Measurements from ENCODE around the gene ADAT3.

Gene ADAT3

DNA sequence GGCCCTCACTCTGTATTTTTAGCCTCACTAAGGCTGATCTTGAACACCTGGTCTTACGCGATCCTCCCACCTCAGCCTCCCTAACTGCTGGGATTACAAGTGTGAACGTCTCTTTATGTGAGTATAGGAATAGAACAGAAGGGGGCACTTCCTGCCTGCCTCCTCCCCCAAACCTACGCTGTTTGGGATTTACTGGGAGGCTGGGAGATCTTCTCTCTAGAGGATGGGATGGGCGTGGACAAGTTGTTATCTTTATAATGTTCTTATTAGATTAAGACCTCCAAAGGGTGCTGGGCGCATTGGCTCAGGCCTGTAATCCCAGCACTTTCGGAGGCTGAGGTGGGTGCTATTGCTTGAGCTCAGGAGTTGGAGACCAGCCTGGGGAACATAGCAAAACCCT is 32.9 kb downstream of the ADAT3 start:
- DNase-seq (ENCODE audit: low spot score): no peak

DNA sequence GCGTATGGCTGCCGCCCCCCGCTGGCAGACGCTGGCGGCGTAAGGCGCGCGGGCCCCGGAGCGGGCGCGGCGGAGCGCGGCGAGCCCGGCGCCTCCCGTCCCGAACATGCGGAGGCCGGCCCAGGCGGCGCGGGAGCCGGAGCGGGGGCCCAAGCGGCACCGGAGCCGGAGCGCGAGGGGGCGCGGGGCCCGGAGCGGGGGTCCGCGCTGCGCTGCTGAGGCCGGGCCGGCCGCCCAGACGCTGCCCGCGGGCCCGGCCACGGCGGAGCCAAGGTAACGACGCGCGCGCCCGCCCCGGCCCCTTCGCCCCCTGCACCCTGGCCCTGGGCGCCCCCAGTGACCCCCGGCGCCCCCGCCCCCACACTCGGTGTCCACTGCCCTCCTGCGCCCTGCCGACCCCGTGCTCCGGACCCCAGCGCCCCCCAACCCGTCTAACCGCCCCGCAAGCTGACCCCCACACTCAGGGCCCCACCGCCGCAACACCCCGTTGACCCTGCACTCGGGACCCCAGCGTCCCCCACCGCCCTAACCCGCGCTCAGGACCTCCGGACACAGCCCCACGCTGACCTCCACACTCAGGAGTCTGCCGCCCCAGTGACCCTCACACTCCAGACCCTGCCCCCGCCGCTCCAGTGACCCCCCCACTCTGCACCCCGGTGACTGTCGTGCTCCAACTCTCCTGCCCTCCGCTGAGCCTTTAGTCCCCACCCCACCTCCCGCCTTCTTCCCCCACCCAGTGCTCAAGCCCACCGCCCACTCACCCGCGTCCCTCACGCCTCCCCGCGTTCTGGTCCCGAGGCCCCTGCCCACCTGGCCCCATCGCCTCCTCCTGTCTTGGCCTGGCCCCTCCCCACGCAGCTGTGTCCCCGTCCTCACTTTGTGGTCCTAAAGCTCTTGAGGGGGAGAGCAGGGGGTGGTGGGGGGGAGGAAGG is 36.2 kb downstream of the ADAT3 start, which contains the start of gene CSNK1G2:
TSS of gene CSNK1G2 (plus strand) at position 27 of the 932 bp plus-strand sequence. CDS start 28,601 bp downstream, outside the sequence.
- DNase-seq (ENCODE audit: low spot score): no peak

DNA sequence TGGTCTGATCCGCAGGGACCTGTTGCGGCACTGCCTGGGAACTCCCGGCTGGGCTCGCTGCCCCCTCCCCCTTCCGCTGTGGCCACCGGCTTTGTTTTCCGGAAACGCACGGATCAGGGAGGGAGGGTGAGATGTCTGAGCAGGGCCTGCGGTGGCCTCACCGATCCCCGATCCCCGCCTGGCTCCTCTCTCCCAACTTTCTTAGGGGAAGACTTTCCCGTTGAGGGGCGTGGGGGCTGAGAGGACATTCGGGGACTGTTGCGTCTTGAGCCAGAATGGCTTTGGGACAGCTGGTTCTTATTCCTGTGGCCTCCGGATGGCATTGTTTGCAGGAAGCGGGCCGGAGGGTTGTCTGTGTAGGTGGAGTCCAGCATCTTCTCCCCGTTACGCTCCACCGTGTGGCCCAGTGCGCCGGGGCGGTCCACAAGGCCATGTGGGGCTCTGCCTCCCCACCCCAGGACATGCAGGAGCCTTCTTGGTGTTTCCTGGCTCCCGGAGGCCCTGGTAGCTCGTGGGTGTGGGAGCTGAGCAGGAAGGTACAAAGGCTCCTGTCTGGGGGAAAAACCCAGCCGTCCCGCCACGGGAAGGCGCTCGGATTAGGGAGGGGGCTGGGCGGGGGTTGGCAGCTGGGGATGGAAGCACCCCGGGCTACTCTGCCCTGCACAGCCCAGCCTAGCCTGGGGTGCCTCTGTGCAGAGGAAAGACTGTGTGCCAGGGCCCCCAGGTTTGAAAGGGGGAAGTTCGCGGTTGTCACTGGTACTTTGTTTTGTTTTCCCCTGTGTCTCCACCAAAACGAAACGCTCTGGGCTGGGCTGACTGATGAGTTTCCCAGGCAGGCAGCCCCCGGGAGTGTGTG is 37.1 kb downstream of the ADAT3 start:
- DNase-seq (ENCODE audit: low spot score): peak; percentile 85

DNA sequence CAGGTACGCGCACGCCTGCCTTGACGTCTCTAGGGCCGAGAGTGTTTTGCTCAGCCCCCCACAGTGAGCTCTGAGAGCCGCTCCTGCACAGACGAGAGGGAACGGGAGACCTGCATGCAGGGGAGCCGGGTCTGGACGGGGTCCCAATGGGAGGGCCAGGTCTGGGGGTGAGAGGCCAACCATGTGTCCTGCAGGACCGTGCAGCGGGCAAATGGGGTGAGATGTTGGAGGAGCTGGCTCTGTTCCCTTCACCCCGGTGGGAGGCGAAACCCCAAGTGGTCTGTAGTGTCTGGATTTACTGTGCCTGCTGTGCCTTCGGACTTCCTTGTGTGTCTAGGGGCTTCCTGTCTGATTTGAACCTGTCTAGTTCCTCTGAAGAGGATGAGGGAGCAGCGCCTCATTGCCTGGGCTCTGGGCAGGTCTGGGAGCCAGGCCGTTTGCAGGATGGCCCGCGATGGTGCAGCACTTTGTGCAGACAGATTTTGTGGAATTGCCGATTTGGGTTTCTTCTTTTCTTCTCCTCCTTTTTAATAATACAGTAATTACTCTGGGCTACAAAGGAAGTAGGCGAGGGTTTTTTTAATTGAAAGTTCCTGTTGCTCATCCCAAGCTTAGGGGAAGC is 37.8 kb downstream of the ADAT3 start:
- DNase-seq (ENCODE audit: low spot score): peak; percentile 17

DNA sequence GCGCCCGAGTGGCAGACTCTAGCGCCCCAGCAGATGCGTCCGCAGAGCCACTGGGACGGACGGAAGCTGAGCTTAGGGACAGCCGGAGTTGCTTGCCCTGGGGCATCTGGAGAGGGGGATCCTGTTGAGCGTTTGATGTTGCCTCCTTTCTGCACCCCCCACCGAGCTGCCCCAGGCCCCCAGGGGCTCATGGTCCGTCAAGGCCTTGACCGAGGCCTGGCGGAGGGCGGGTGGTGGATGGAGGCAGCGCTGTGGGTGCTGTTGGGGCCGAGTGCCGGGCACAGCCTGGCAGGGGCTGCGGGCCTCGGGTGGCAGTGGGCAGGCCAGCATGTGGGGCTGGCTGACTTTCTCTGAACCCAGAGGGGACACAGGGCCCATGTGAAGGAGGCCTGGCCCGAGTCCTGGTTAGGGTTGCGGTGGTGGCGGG is 38.5 kb downstream of the ADAT3 start:
- no peak for DNase-seq (ENCODE audit: low spot score)

DNA sequence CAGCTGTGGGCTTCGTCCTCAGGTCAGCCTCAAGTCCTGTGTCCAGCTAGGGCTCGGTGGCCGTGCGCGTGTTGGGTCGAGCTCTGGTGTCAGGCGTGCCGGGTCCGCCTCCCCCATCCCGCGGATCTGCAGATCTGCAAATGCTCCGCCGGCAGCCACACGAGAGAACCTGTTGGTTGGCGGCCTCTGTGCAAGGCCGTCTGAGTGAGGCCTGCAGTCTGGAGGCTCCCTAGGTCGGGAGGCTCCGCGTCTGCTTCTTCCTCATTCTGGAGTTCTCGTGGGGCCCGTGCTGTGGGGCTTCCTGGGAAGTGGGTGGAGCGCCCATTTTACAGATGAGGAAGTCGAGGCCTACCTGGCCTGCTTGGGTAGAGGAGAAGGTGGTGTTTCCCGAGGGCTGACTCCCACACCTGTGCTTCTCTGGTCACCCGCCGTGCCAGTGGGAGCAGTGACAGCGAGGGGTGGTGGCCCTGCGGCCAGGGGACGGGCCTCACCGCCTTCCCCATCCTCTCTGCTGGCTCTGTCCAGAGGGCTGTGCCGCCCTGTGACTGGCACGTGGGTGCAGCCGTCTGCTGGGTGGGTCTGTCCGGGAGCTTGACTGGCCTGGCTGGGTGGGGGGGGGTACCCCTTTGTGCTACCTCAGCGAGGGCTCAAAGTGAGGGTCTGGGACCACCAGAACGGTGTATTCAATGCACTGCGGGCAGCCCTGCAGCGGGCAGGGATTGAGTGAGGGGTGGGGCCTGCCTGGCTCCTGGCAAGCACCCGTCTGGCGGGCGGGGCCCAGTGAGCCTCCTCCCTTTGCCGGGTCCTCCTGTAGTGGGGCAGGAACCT is 39.1 kb downstream of the ADAT3 start:
- DNase-seq (ENCODE audit: low spot score): no peak

DNA sequence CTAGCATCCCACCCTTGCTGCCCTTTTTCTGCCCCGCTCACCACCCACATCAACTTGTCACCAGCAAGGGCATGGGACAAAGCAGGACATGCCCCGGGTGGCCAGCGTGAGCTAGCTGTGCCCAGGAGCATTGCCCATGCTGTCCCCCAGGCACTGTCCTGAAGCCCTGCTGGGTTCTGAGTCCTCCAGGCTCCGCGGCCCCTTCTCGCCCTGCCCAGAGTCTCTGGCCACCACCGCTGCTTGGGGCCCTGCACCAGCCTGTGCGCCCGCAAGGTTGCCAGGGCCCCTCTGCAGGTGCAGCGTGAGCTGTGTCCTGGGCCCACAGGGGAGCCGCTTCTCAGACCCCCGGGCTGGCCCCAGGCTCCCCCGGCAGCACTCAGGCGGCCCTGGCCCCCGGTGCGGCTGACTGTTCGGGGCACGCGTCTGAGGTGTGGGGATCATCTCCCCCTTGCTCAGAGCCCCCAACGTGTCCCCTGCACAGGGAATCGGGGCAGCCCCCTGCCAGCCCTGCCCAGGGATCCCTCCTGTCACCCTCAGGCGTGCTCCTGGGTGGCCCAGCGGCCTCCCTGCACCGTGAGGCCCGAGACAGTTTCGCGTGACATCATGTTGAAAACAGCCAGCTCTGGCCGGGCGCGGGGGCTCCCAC is 39.8 kb downstream of the ADAT3 start:
- DNase-seq (ENCODE audit: low spot score): no peak

DNA sequence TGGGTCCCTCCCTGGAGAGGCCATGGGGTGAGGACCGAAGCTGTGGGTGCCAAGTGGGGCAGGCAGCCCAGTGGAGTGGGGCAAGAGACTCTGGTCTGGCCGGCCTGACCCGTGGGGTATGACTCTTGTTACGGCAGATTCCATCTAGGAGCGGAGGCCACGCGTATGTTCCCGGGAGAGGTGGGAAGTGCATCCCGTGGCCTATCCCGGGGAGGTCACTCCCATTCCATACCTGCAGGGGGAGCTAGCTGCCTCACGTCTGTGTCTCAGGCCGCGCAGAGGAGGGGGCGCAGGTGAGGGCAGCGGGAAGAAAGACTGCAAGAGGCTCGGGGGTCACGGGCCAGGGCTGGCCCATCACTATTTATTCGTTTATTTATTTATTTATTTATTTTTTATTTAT is 40.7 kb downstream of the ADAT3 start:
- no peak for DNase-seq (ENCODE audit: low spot score)

DNA sequence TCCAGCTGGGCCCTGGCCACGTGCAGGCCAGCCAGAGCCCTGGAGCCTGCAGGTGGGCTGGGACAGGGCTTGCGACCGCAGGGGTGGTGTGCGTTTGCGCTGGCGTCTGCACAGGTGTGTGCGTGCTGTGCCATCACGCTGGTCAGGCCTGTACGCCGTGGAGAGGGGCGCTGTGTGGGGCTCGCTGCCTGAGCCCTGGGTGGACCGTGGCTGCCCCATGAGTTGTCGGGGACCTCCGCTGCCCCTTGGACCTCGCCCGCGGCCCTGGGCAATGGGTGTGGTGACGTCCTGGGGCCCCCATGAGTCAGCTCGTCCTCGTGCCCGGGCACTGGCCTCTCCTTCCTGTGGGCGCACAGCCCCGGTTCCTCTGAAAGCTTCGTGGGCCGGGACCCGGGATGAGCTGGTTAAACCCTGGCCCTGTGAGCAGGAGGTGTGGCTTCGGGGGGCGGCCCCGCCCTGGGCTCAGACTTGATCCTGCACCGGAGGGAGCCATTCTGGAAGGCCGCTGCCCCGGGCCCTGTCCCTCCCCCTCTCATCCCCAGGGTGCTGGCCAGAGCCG is 42.5 kb downstream of the ADAT3 start:
- DNase-seq (ENCODE audit: low spot score): no peak

DNA sequence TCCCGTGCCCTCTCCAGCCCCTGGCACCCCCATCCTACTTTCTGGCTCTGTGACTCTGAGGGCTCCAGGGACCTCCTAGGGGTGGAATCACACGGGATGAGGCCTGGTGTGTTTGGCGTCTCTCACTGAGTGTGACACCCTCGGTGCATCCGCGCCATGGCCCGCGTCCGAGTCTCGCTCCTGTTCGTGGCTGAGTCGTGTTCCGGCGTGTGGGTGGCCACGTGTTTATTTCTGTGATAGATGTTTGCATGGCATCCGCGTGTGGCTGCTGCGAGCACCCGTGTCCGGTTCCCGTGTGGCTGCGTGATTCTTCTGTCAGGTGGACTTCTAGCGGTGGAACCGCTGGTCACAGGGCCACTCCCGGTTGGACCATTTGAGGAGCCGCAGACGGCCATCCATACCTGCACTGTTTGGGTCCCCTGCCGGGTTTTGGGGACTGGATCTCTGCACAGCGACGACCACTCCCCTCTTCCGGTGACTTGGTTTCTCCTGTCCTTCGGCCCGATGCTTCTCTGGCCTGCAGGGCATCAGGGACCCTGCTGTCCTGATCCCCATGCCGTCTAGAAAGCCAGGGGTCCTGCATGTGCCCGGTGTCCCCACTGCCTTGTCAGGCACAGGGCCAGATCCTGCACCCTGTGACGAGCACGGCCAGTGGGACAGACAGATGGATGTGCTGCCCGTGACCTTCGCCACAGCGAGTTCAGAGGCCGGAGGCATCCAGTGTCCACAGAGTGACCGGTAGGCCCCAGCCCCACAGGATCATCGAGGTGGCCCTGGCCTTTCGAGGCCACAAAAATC is 44.3 kb downstream of the ADAT3 start:
- DNase-seq (ENCODE audit: low spot score): no peak

DNA sequence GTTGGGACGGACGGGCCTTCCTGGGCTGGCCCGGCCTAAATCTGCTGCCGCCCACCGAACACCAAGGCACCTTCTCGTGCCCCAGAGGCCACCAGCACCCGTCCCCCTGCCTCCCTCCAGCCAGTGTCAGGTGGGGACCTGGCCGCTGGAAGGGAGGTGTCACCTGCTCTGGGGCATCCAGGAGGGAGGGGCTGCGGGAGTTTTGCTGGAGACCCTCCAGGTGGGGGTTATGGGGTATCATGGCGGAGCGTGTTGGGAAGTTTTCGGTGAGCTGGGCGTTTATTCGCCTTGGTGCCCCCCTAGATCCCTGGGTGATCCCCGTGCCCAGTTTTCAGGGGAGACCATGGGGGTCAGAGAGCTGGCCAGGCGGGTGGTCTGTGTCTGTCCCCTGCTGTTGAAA is 45.4 kb downstream of the ADAT3 start:
- DNase-seq (ENCODE audit: low spot score): no peak

DNA sequence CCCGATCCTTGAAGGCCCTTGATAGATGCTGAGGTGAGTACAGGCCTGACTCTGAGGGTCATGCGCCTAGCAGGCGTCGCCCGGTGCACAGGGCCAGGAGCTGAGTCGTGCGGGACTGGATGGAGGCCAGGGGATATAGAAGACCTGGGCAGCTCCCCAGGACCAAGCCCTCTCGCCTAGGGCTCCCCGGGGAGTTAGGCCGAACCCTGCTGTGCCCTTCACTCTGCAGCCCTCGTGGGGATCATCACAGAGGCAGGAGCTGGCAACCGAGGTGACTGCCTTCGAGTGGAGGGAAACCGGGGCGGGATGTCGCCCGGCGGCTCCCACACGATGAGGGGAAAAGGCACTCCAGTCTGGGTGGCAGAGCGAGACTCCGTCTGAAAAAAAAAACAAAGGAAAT is 47.4 kb downstream of the ADAT3 start:
- no peak for DNase-seq (ENCODE audit: low spot score)

DNA sequence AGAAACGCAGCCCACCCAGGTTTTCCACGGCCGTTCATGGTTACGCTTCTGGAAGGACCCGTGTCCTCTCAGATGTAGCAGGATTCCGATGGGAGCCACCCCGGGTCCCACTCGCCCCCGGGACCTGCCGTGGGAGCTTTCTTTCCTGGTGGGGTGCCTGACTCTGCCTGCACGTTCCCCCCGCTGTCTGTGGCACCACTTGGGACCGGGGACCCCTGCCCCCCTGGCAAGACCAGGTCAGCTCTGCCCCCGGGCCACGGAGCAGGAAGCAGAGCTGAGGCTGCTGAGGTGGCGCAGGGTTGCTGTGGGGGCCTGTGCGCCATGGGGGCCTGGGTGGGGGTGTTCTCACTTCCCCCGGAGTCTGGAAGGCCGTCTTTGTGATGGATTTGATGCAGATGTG is 47.8 kb downstream of the ADAT3 start:
- no peak for DNase-seq (ENCODE audit: low spot score)

DNA sequence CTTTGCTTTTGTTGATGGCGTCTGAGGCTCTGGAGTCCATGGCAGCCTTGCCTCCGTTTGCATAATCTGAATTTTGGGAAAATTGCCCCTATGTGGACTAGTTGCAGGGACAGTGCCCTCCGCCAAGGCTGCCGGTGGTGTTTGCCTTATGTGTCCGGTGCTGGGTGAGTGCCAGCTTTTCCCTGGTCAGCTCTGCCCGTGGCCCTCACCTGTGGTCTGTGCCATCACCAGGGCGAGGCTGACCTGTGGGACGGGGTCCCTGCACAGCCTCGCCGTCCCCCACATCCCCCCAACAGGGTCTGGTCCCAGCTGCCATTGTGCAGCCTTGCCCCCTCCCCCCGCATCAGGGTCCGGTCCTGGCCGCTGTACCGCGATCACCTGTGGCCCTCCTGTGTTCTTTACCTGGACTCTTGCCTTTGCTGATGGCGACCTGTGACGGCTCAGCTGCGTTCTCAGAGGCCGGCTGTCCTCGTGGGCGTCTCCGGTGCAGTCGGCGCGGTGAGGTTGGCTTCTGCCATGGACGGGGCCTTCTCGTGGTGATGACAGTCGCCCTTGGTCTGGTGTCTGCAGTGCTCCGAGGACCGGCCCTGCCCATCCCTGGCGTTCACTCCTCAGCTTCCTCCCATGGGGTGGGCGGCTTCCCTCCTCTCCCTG is 48.4 kb downstream of the ADAT3 start:
- DNase-seq (ENCODE audit: low spot score): no peak

DNA sequence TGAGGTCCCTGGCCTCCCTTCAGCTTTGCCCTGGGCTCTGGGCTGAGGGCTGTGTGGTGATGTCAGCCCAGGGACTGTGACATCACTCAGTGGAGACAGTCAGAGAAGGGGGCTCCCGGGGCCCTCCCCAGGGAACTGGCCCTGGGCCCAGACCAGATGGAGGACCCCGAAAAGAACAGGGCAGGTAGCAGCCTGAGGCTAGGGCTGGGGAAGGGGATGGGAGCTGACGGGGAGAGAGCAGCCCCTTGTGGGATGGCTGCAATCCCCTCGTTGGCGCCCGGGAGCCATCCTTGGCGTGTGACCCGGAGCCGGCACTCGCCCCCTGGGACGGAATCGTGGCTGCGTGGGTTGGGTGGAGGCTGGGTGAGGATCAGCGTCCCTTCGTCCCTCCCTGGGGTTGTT is 49.3 kb downstream of the ADAT3 start:
- no peak for DNase-seq (ENCODE audit: low spot score)

DNA sequence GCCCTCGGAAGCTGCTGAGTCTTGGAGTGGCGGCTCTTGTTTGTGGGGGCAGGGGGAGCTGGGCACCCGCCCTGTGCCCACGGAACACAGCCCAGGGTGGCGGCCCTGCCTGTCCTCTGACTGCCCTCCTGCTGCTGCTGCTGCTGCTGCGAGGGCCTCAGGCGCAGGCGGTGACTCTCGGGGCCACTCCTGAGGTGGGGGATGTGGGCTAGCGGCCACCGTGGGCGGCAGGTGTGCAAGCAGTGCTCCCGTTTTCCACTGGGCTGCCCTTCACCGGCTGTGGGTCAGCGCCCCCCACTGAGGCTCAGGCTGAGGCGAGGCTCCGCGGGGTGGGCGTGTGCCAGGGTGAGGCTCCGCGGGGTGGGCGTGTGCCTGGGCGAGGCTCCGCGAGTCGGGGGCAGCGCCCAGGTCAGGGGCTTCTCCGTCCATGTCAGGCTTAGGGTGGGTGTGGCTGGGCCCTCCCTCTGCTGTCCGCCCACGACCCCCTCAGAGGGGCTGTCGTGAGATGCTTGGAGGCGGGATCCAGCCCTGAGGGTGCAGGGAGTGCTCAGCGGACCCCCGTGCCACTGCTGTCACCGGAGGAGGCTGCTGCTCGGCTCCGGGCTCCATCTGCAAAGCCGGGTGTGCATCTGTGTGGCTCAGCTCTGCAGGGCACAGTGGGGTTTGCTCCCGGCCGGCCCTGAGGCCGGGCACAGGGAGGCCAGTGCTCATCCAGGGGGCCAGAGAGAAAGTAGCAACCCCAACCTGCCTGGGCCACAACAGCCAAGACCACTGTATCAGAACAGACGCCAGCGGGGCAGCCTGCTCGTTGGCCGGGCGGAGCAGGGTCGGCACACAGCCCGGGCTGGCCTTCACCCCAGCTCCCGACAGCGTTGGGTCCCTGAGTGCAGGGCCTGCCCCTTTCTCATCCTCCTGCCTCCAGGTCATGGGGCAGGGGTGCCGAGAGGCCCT is 50.2 kb downstream of the ADAT3 start:
- no peak for DNase-seq (ENCODE audit: low spot score)

DNA sequence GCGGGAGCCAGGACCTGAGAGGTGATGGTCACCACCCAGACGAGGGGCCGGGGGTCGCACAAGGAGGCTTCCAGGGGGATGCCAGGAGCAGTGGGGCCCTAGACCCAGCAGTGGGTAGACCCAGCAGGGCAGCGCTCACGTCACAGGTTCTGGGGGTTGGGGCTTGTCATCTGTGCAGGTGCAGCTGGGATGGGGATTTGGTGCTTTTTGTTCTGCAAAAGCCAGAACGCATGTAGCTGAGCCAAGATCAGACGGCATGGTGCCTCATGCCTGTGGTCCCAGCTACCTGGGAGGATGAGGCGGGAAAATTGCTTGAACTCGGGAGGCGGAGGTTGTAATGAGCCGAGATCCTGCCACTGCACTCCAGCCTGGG is 50.9 kb downstream of the ADAT3 start:
- no peak for DNase-seq (ENCODE audit: low spot score)

DNA sequence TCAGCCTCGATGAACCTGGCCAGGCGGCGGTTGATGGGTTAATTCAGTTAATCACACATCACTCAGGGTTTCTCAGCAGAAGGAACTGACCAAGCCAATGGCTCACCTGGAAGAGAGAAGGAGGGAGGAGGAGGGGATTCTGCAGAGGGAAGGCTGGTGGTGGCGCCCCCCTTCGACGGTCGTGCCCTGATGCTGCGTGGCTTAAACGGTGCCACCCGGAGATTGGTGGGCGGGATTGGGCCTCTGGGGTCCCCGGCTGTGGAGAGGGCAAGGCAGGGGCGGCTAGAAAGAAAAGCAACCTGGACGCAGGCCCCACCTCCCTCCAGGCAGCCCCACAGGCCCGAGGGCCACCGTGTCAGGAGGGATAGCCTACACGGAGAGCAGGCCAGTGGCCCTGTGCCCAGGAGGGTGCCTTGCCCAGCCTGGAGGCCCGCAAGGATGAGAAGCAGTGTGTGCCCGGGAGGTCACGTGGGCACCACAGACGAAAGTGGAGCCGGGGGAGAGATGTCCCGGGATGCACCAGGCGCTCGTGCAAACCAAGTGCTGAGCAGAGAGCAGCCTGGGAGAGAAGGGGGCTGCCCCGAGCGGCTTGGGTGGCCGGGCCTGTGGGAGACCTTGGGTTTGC is 51.8 kb downstream of the ADAT3 start:
- no peak for DNase-seq (ENCODE audit: low spot score)
